HG02642 (cell line): ENCODE data around the gene FFAR2.

Experiments used
- ATAC-seq: cut with Tn5 transposase; IDR thresholded peaks from one replicate; pipeline ENCODE4 v1.9.1; 2021; ENCODE audit warnings: mild to moderate bottlenecking; ENCODE audit not compliant: unreplicated experiment, poor library complexity

FFAR2 gene

DNA sequence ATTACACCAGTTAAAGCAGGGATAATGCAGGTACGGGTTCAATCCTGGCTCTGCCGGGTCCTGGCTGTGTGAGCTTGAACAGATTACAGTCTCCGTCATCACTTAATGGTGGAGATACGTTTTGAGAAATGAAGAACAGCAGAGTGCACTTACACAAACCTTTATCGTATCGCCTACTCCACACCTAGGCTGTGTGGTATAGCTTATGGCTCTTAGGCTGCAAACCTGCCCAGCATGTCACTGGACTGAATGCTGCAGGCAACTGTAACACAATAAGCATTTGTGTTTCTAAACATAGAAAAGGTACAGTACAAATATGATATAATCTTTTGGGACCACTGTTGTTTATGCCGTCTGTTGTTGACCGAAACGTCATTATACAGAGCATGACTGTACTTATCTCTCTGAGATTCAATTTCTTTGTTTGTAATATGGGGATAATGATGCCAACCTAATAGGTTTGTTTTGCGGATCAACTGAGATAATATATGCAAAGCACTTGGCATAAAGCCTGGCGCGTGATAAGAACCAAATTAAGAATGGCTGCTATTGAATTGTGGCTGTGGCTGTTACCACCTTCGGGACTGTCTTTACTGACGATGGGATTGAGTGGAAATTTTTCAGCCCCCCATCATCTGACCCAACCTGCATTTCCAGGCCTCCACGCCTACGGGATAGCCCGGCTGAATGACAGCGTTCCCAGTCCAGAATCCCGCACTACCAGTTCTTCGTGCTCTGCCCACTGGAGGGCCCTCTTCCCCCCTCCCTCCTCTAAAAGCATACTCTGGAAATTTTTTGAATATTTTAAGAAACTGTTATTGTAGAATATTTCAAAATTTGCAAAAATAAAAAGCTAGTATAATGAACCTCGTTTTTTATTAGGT is 31.0 kb downstream of the FFAR2 start:
- ATAC-seq: no peak

- ATAC-seq: no peak
These were observed 35.0 kb downstream of the FFAR2 start for GRCh38 chr19:35483089-35483488.

GRCh38 chr19:35484252-35485036 is 36.4 kb downstream of the FFAR2 start:
- ATAC-seq: peak; percentile 67

DNA sequence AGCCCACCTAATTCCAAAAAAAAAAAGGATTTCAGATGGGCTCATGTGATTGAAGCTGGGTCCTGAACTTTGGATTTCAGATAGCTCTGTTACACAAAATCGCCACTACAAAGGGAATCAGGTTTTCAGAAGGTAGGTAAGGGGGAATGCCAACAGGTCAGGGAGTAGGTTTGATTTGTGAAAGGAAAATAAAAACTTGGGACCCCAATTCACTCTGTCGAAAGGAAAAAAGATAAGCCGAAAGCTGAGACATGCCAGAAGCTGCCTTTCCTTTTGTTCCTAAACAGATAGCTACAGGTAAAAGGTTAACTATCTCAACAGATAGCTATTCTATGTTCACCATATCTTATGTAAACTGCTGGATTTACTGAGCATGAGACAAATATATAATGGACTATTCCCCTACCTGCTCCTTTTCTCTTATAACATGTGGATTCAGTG is 38.2 kb downstream of the FFAR2 start:
- ATAC-seq: no peak

DNA sequence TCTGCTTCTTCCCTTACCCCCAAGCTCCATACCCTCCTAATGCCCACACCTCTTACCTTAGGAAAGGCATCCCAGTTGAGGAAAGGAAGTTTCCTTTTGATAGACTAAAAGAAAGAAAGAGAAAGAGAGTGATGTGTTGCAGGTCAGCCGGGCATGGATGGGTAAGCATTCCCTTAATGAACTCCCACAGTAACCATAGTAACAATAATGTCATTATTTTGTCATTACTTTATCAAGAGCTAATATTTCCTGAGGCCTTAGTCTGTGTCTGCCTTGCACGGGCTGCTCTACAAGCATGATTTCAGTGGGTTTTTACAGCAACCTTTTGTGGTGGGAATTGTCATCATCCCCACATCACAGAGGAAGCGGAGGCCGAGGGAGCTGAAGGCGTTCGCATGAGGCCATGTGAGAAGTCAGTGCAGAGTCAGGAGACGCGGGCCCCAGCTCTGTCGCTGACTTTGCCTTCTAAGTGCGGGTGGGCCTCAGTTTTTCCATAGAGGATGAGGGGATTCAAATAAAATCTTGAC is 39.7 kb downstream of the FFAR2 start:
- ATAC-seq: no peak

DNA sequence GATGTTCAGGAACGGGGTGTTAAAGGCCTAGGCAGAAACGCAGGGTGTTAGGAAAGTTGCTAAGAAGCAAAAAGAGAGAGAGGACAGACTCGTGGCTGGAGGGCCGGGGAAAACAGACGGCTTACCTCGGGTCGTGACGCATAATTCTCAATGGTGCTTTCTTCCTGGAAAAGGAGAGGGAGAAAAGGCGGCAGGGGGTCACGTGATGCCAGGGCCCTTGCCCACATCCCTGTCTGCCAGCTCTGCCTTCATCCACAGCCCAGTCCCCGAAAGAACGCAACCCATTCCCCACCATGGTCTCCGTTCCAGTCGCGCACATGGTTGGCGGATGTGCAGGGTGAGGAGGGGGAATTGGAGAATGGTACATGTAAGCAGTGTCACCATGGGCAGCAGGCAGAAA is 40.6 kb downstream of the FFAR2 start:
- ATAC-seq: no peak

DNA sequence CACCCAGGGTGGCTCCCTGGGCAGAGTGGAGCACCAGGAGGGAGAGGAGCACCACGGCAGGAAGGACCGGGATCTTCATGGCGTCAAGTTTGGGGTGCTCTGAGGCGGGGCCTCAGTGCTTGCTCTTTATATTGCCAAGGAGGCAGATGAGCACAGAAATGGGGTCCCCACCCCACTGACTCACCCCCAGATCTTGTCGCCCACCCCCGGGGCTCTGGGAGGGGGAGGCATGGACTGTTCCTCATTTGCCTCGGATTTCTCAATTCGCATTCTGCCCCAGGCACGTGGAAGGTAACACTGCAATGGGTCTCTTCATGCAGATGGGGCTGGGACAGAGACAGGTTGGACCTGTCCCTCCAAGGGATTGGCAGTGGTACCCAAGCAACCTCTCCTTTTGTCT is 42.3 kb downstream of the FFAR2 start, which contains the start of gene KRTDAP:
KRTDAP (minus strand) TSS at position 101 of the 400 bp plus-strand sequence; CDS start at position 79, 22 bp downstream.
- ATAC-seq: no peak

DNA sequence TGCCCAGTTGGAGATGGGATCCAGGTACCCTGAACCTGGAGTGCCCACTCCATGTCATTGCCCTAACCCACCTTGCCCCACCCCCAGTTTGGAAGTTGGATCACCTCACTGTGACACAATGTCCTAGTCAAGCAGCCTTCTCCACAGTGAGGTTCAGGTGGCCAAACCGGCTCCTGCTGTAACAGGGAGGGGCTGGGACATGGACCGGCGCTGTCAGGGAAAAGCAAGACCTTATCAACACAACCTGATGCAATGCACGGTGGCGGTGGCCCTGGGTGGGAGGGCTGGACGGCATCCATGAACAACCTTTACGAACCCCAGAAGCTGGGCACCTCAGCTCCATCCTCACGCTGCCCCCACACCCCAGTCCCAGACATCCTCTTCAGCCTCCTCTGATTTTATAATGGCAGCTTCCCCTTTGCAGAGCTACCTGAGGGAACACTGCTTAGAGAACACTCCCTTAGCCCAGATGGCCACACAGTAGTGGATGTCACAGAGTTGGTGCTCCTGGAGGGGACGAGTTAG is 43.8 kb downstream of the FFAR2 start:
- ATAC-seq: no peak

- ATAC-seq: no peak
These were observed 45.9 kb downstream of the FFAR2 start for GRCh38 chr19:35493971-35494370.

- ATAC-seq: peak; percentile 65
These were observed 47.3 kb downstream of the FFAR2 start for GRCh38 chr19:35495107-35496064.

- ATAC-seq: no peak
These were observed 49.3 kb downstream of the FFAR2 start for GRCh38 chr19:35497406-35497805.

- no peak for ATAC-seq
These were observed 50.2 kb downstream of the FFAR2 start for GRCh38 chr19:35498220-35498619.

- no peak for ATAC-seq
These were observed 51.0 kb downstream of the FFAR2 start for GRCh38 chr19:35498984-35499527.

DNA sequence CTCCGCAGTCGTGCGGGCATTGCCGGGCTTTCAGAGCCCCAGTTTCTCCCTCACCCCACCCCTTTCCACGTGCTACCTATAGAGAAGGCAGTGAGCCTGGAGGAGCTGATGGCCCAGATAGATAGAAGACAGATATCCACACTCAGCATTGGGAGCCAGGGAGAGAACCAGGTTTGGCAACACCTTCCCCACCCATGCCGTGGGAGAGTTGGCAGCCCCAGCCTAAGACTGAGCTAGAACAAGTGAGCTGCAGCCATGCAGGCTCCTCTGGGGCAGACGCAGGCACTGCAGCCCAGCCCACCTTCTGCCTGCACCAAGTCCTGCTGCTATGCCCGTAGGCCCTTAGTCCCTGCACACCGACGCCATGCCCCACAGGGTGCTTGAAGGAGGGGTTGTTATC is 52.6 kb downstream of the FFAR2 start:
- no peak for ATAC-seq
